Breast epithelium (tissue), 3 donors: ENCODE data around the gene FBXL19.

Experiments
- CTCF ChIP-seq, 3 donors: fragments of 450-650 bp; IDR thresholded peaks; one replicate each; pipeline ENCODE4 v1.5.1; 2016 to 2017; ENCODE audit warnings: antibody characterized with exemption in 3 of 3, mild to moderate bottlenecking in 3 of 3, moderate library complexity in 3 of 3
- POLR2A ChIP-seq: fragments of 450-650 bp; IDR thresholded peaks from one replicate; pipeline ENCODE4 v1.6.1; 2016; ENCODE audit warnings: antibody characterized with exemption, mild to moderate bottlenecking, moderate library complexity

- no peak for TF ChIP-seq CTCF (IDR thresholded peaks at IDR 0.05)
- no peak for TF ChIP-seq POLR2A
Measured at GRCh38 chr16:30944352-30944751, 21.0 kb downstream of the FBXL19 start.
